T-helper 17 cell (primary cell): ENCODE measurements around the gene RTL10. TPM values are rescaled to one million over a fixed set of nuclear protein-coding genes. Genes with fewer than 3 reads are reported as not detected.

Experiments used
- ATAC-seq: fragments of 150-1000 bp; cut with Tn5 transposase; 2 replicates; pipeline ENCODE4 v1.10.0; 2021; ENCODE audit warnings: mild to moderate bottlenecking, moderate library complexity
- DNase-seq, 3 donors: peaks; one replicate each; pipeline versions ENCODE4 v3.0.0 to v3.0.0-alpha.2; 2020 to 2021
- H3K9me3 ChIP-seq: one replicate; pipeline ENCODE4 v1.7.0; 2013; ENCODE audit warnings: low read length, mild to moderate bottlenecking; ENCODE audit not compliant: control insufficient read depth, poor library complexity, severe bottlenecking
- H3K27ac Mint-ChIP-seq: one replicate; pipeline ENCODE4 v1.8.0; 2022; ENCODE audit warnings: mild to moderate bottlenecking, moderate library complexity, mixed read lengths
- H3K27me3 Mint-ChIP-seq: one replicate; pipeline ENCODE4 v1.8.0; 2022; ENCODE audit warnings: mixed read lengths
- H3K36me3 Mint-ChIP-seq: one replicate; pipeline ENCODE4 v1.8.0; 2022; ENCODE audit warnings: low read depth, mixed read lengths
- H3K4me1 Mint-ChIP-seq: one replicate; pipeline ENCODE4 v1.8.0; 2022; ENCODE audit warnings: mild to moderate bottlenecking, mixed read lengths
- H3K4me3 Mint-ChIP-seq: one replicate; pipeline ENCODE4 v1.8.0; 2022; ENCODE audit warnings: mild to moderate bottlenecking, moderate library complexity, mixed read lengths
- total RNA-seq, 4 donors: library from RNA in 2 of 4; stranded (reverse) in 2 of 4; gene quantifications; one replicate each; pipeline ENCODE4 v1.2.3 and lab custom pipeline; 2022 to 2026

The RTL10 gene
- total RNA-seq, 2 donors from 2014 or later = 12.4 to 13.1 TPM

DNA sequence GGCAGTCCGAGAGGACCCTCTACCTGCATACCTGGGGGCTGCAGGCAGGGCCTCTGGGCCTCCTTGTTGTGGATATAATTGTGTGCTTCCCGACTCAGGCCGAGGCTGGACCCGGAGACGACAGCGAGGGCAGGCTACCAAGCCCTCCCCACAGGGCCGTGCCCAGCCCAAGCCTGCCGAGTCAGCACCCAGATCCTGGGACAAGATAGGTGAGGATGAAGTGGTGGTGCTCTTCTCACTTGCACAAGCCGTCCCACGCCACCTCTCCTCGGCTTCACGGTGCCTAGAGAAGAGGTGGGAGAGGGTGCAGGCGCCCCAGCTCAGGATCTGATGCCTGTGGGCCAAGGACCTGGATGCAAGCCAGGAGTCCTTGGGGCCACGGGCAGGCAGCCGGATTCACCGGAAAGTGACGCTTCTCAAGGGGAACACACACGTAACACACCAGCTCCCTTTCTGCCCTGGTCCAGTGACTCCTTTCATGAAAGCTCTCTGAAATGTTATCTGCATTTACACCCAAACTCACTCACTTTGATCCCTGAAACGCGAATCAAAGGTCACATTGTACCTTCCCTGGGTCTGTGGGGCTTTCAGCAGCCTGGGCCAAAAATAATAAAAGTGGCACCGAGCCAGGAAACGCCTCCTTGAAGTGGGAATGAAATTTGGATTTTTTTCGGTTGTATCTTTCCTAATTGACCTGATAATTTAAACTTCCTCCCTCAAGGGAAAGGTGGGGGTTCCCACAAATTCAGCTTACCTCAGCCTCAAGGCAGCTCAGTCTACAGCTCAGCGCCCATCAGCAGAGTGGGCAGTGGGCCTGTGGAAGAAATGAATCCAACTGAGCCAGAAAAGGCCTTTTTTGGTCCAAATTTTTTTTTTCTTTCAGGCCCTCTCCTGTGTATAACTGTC, 1.1 kb upstream of the RTL10 start:
- Mint-ChIP-seq H3K27me3 (no peaks in the 10 kb centered on the region), H3K4me1 (peaks cover 33% of the 10 kb centered on the region), H3K4me3 (peak overlapping the region; percentile 95), H3K27ac (peak overlapping the region; percentile 92), H3K36me3 (no peaks in the 10 kb centered on the region)
- peak; percentile 18 for ATAC-seq
- no peak for DNase-seq
- H3K9me3 ChIP-seq = no peaks in the 10 kb centered on the region

DNA sequence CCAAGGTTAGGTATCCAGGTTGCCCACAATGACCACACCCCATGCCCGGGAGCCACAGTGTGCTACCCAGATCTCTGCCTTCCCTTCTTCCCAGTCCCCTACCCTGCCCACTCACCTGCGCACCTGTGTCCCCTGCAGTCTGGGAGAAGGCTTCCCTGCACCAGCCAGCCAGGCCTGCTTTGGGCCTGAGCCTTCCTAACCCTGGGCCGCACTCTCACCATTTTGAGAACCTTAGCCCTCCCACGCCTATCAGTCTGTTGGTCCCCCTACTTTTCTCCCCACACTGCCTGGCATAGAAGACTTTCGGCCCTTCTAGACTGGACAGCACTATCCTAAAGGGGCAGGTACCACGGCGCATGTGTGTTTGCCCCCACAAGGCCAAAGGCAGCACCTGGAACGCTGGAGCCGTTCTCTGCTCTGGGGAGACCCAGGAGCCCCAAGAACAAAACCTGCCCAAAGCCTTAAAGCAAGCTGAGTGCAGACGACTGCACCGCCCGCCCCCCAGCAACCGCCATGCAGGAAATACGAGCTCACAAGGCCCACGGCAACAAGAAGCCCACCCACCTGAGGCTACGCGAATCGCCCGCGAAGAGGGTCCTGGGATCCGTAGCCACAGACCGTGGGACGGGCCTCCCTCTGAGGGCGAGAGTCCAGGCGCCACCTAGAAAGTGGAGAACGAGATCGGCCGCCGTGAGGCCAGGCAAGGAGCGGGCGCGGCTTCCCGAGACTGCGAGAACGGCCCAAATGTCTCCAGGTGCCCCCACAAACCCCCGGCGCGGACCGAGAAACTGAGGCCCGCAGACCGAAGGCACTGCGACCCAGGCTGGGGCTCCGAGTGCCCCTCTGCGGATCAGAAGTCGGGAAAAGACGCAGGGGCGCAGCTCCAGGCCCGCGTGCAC, 546 bp downstream of the RTL10 start:
- no peak for ATAC-seq
- Mint-ChIP-seq H3K27ac (peak overlapping the region; percentile 92), H3K4me3 (peak overlapping the region; percentile 95), H3K4me1 (peaks cover 35% of the 10 kb centered on the region), H3K27me3 (no peaks in the 10 kb centered on the region), H3K36me3 (no peaks in the 10 kb centered on the region)
- DNase-seq = no peak
- H3K9me3 ChIP-seq = no peaks in the 10 kb centered on the region

DNA sequence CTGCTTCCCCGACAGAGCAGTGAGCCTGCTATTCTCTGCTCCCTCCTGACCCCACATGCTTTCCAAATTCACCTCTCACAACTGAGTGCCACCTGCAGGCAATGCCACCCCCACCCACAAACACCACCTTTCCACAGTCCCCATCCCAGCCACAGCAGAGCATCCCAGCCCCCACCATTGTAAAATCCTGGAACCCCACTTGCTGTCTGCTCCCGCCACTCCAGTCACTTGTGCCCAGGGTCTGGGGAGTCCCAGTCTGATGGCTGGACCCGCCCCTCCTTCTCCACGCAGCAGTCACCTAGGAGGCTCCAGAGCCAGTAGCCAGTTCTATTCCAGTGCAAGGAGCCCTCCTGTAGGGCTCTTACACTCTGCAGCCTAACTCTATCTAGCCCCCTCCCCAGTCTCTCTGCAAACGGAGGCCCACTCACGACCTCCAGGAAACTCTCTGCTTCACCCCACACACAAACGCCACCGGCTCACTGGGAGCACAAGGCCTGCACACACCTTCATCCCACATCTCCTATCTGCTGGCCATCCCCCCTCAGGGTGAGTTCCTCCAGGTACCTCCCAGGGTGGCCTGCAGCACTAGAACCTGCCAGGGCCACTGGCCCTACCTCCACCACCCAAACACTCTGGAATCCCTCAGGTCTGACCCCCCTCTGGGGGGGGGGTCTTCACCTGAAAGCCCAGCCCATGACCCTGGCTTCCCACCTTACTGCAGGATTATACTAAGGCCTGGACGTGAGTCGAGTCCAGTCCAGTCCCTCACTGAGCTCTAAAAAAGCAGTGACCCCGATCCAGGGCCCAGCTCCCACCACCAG, 1.4 kb downstream of the RTL10 start:
- Mint-ChIP-seq H3K36me3 (no peaks in the 10 kb centered on the region), H3K4me3 (peak overlapping the region; percentile 95), H3K4me1 (peaks cover 40% of the 10 kb centered on the region), H3K27ac (peak overlapping the region; percentile 92), H3K27me3 (no peaks in the 10 kb centered on the region)
- ATAC-seq (no peak), DNase-seq (no peak)
- no peaks in the 10 kb centered on the region for H3K9me3 ChIP-seq

DNA sequence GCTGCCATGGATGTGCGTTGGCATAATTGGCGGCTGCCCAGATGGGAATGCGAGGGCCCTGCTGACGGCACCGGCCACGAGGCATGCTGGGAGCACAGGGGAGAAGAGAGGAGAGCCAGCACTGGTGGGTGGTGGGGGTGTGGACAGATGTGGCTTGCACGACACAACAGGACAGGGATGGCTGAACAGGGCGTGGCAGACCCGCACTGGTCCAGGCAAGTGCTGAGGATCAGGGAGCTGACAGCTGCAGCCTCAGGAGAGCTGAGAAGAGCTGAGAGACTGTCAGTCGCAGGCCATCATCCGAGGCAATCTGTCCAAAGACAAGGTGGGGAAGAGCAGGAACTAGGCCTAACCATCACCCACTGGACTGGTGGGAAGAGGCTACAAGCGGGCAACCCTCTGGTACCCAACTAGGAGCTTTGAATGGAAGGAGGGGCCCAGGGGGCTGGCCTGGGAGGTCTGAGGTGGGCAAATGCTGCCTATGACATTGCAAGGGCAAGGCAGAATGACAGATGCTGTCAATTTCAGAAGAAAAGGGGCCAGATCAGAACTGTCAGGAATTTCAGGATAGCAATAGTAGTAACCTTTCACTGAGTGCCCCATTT, 2.4 kb downstream of the RTL10 start:
- H3K36me3 Mint-ChIP-seq = no peaks in the 10 kb centered on the region

DNA sequence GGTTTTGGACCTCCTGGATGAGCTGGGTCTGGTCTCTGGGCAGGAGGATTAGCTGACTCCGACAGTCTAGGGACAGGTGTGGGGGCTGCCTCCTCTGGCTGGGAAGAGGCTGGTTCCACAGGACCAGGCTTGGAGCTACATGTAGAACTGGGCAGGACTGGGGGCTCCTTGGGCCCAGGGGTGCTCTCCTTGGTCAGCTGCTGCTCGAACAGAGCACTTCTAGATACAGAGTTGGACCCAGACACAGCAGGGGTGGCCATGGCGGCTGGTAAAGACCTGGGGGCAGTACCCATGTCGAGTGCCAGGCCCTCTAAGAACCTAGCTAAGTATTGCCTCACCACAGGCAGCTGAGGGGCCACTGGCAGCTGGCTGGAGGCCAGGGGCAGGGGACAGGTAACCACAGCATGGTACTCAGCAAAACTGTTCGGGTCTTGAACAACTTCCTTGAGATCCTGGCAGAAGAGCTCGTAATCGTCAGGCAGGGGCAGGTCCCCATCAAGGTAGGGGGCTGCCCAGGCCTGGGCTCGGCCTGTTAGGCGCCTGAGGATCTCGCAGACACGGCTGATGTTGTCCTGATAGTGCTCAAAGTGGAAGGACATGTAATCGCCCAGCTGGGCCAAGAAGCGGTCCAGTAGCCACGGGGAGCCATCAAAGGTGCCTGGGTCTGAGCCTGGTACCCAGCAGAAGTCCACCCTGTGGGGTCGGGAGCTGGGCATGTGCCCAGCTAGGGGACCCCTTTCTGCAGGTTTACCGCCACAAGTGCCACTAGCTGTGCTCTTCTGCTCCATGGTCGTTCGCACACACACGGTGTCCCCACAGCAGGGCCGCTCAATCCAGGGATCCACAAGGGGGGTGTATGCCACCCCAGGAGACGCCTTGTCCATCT, 3.1 kb downstream of the RTL10 start:
- Mint-ChIP-seq H3K27ac (peak overlapping the region; percentile 63), H3K4me3 (no peak overlapping the region), H3K4me1 (peaks cover 32% of the 10 kb centered on the region), H3K27me3 (no peaks in the 10 kb centered on the region), H3K36me3 (no peaks in the 10 kb centered on the region)
- DNase-seq = no peak
- H3K9me3 ChIP-seq = no peaks in the 10 kb centered on the region
- no peak for ATAC-seq

More for the DNA sequence above, 2.4 kb downstream of the RTL10 start:
- H3K27ac Mint-ChIP-seq = peak overlapping the region; percentile 63
- DNase-seq (no peak), ATAC-seq (no peak)
- no peaks in the 10 kb centered on the region for H3K9me3 ChIP-seq
- peaks cover 37% of the 10 kb centered on the region for H3K4me1 Mint-ChIP-seq
- H3K4me3 Mint-ChIP-seq = peak overlapping the region; percentile 95
- H3K27me3 Mint-ChIP-seq = no peaks in the 10 kb centered on the region

DNA sequence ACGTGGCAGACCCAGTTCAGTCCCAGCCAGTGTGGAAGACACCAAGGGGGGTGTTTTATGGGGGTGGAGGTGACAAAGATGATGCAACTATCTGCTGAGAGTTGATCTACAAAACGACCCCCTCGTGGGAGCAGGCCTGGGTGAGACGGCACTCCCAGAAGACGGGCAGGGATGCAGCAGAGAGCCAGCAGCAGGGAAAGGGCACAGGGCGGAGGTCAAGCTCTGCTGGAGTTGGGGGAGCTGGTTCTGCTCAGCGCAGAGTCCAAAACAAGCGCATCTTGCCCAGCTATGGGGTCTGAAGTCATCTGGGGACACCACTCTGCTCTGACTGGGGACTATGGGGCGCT, 3.9 kb downstream of the RTL10 start:
- H3K27ac Mint-ChIP-seq = no peak overlapping the region
- H3K9me3 ChIP-seq = no peaks in the 10 kb centered on the region
- no peaks in the 10 kb centered on the region for H3K36me3 Mint-ChIP-seq
- peaks cover 28% of the 10 kb centered on the region for H3K4me1 Mint-ChIP-seq
- H3K4me3 Mint-ChIP-seq = no peak overlapping the region
- DNase-seq (no peak), ATAC-seq (no peak)
- H3K27me3 Mint-ChIP-seq = no peaks in the 10 kb centered on the region

DNA sequence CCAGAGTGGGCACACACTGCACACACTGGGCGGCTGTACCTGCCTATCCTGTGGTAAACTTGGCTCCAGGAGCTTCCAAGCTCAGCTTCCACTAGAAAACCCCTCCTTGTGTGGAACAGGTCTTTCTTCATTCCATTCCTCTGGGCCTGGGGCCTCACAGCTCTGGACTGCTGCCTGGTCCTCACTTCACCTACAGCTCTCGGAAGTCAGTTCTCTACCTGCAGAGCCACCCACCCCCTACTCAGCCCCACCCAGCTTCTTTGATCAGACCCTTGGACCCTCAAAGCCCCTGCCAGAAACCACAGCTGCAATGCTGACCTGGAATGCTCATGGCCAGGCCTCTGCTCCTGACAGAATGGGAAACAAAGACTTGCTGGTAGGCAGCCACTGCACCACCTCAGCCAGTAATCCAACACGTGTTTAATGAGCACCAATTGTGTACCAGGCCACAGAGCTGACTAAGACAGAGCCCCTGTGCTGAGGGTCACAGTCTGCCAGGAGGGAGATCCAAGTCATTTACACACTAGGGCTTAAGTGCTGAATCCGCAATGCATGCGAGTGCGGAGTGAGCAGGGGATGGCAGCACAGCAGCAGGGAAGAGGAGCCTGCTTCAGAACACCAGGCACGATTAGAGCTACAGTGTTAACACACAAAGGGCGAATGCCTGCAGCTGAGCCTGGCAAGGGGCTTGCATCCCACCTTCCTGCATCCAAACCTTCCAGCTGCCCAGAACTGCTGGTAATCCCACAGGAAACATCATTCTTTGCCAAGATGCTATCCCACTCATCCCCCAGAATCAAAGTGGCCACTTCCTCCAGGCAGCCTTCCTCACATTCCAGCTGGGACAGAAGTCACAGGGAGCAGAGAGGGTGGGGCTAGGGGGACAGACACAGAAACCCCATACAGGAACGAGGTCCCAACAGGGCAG, 4.6 kb downstream of the RTL10 start:
- no peaks in the 10 kb centered on the region for H3K9me3 ChIP-seq
- ATAC-seq (no peak), DNase-seq (no peak)
- no peak overlapping the region for H3K27ac Mint-ChIP-seq
- no peaks in the 10 kb centered on the region for H3K27me3 Mint-ChIP-seq
- no peak overlapping the region for H3K4me3 Mint-ChIP-seq
- H3K4me1 Mint-ChIP-seq = peaks cover 27% of the 10 kb centered on the region
- H3K36me3 Mint-ChIP-seq = no peaks in the 10 kb centered on the region

DNA sequence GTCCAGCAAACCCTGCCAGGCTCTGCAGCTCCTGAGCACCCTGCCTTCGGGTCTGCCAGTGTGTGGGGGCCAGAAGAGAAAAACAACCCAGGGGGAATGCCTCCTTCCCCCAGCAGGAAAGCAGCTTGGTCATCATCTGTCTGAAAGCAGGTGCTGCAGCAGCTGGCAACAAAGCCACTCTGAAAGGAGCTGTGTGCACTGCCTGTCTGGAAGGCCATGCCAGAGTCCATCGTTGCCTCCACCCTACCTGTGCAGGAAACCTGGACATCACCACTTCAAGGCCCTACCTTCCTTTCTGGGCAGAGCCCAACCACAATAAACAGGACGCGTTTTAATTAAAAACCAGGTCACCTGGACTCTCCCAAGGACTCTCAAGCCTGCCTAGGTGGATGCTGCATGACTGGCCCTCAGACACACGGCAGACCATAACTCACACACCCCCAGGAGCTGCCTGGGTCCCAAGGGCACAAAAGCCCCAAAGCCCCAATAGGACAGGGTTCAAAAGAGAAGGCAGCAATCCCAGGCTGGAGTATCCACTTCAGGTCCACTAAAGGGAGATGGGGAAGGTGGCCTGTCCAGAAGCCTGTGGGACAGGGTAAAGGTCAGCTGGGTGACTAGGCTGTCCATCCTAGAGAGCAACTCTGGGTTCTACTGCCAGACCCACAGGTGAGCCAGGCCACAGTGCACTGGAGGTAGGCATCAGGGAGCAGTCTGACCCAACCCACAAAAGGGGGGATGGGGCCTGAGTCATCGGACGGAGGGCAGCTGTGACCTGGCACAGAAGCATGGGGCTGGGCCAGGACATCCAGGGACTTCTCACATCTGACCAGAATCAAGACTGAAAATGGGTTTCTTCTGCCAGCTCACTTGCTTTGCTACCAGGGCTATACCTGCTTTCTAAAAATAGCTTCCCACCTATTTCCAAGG, 6.1 kb downstream of the RTL10 start:
- H3K9me3 ChIP-seq = no peaks in the 10 kb centered on the region
- Mint-ChIP-seq H3K36me3 (no peaks in the 10 kb centered on the region), H3K4me1 (peaks cover 26% of the 10 kb centered on the region), H3K27me3 (no peaks in the 10 kb centered on the region), H3K4me3 (no peak overlapping the region), H3K27ac (no peak overlapping the region)
- ATAC-seq (no peak), DNase-seq (no peak)

DNA sequence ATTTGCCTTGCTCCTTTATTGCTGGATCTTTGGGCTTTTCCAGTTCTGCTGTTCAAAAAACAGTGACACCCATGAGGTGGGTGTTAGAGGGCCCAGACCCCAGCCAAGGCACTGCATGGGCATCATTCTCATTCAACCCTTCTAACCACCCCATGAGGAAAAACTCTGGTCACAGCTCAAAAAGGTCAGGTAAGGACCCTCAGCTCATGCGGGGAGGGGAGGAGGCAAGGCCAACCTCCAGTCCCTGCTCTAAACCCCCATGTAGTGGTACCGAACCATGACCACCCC, 7.4 kb downstream of the RTL10 start:
- Mint-ChIP-seq H3K27ac (no peak overlapping the region), H3K4me1 (peaks cover 14% of the 10 kb centered on the region), H3K36me3 (no peaks in the 10 kb centered on the region), H3K4me3 (no peak overlapping the region), H3K27me3 (no peaks in the 10 kb centered on the region)
- ATAC-seq (no peak), DNase-seq (no peak)
- H3K9me3 ChIP-seq = no peaks in the 10 kb centered on the region

DNA sequence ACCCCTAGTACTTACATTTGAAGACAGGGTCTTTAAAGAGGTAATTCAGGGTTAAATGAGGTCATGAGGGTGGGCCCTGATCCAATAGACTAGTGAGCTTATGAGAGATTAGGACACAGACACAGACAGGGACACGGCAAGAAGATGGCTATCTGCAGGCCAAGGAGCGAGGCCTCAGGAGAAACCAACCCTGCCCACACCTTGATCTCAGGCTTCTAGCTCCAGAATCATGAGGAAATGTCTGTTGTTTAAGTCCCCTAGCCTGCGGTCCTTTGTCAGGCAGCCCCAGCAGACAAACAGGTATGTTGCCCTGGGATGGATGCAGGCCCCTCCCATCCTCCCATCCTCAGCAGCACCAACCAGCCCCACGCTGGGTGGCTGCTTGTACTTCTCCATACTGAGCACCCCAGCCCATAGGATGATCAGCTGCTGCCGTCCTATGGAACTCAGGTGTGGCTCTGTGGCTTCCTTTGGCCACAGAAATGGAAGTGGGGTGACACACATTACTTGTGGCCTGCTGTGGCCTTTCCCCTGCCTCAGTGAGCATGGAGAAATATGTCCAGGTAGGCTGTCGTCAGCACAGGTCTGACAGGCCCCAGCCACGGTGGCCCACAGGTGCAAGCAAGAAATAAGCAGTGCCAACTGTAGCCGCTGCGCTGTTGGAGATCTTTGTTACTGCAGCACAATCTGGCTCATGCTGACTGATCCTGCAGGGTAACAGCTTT, 7.9 kb downstream of the RTL10 start:
- no peak for ATAC-seq
- Mint-ChIP-seq H3K27ac (no peak overlapping the region), H3K4me1 (peaks cover 14% of the 10 kb centered on the region)

More for the DNA sequence above, 7.9 kb downstream of the RTL10 start:
- Mint-ChIP-seq H3K27me3 (no peaks in the 10 kb centered on the region), H3K36me3 (no peaks in the 10 kb centered on the region), H3K4me3 (no peak overlapping the region)
- no peak for DNase-seq
- no peaks in the 10 kb centered on the region for H3K9me3 ChIP-seq
